CD4-positive, alpha-beta T cell treated with Interleukin-4 for 1 hour (primary cell): Measurements from ENCODE around the gene JAK1.

Experiments used
- DNase-seq, 2 donors: peaks; one replicate each; pipeline ENCODE4 v3.0.0-alpha.2; 2020 to 2022

JAK1 gene

DNA sequence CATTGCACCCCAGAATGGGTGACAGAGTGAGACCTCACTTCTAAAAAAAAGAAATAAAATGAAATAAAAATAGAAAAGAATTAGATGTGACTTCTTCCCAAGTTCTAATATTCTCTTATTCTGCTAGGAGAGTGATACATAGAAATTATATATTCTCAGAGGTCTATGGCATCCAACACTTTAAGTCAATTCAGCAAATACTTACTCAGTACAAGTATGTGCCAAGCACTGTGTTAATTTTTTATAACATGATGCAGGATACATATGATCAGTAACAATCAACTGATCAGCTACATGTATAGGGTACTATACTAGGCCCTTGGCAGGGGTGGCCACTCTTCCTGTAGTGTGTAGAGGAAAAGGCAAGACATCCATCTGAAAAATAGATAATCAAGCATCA lies 13.0 kb upstream of the JAK1 start:
- no peak for DNase-seq

DNA sequence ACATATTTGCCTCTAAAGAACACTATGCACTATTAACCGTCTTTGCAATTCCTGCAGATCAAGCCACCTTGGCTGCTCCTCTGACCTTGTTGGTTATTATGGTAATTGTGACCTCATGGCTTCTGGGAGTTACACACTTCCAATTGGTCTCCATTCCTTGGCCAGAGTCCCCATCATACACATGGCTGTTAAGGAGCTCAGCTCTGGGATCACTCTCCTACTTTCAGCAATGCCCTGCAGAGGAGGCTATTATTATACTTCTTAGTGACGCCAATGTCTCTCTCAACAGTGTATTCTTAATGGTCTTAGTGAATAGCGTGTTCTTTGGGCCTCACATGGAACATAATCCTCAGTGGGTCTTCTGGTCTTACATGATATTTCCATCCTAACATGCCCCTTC lies 10.0 kb upstream of the JAK1 start:
- DNase-seq = no peak

GRCh38 chr1:64975740-64976139 lies 9.4 kb upstream of the JAK1 start:
- DNase-seq = no peak

DNA sequence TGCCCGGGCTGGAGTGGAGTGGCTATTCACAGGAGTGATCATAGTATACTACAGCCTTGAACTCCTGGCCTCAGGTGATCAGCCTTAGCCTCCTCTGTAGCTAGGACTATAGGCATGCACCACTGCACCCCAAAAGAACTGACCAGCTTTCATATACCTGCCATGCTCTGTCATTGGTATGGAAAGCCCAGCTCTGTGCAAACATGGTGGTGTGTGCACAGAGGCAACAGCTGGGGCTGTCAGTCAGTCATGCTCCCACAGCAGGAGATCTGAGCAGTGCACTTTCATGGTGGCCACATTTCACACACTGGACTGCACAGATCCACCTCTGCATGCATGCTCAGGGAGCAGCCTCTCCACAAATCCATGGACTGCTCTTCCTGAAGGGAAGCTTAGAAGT lies 8.8 kb upstream of the JAK1 start:
- no peak for DNase-seq

DNA sequence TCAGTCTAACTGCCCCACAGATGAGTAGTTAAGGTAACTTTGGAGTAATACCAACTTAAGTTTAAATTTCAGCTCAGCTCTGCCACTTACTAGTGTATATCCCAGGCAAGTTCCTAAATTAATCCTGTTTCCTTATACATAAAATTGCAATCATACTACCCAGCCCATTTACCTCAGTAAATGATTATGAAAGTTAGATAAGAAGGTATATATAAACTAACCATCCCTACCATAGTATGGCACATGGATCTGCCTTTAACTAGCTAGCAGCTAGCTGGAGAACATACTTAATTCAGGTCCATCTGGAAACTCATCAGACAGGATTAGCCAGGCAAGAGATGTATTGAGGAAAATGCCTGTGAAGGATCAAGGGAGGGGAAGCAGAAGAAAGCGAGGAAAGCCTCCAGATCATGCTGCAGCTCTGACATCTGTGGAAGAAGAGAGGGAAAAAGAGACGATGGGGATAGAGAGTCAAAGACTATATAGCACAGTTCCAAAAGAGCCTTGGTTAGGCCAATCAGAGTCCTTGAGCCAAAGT lies 8.0 kb upstream of the JAK1 start:
- no peak for DNase-seq

DNA sequence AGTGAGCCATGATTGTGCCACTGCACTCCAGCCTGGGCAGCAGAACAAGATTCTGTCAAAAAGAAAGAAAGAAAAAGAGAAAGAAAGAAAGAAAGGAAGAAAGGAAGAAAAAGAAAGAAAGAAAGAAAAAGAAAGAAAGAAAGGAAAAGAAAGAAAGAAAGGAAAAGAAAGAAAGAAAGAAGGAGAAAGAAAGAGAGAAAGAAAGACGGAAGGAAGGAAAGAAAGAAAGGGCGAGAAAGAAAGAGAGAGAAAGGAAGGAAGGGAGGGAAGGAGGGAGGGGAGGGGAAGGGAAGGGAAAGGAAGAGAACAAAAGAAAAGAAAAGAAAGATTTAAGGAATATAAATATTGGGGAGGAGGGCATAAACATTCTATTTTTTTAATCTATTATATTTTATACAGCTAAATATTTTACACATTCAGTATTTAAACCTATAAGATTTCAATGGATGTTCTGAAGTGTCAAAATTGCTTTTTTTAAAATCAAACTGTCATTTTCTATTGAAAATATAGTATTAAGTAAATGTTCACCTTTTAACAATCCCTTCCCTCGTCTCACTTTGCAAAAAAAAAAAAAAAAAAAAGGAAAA lies 6.8 kb upstream of the JAK1 start:
- DNase-seq = no peak

DNA sequence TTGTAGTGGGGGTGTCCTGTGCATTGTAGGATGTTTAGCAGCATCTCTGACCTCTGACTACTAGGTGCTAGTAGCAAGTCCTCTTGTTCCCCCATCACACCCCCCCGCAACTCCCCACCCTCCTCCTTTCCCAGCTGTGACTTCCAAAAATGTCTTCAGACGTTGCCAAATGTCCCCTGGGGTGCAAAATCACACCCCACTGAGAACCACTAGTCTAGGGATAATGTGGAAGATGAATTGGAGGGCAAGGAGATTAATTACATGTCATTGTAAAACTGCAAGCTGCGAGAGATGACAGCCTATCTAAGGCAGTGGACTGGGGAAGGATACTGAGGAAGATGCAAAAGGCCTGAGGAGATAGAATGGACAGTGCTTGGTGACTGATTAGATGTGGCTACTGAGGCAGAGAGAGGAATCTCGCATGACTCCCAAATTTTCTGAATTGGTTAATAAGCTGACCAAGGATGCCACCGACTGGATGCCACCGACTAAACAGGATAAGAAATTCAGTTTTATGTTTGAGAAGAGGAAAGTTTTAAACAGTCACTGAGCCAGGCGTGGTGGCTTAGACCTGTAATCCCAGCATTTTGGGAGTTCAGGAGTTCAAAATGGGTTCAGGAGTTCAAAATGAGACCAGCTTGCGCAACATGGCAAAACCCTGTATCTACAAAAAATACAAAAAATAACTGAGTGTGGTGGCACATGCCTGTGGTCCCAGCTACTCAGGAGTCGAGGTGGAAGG lies 3.1 kb upstream of the JAK1 start:
- no peak for DNase-seq

DNA sequence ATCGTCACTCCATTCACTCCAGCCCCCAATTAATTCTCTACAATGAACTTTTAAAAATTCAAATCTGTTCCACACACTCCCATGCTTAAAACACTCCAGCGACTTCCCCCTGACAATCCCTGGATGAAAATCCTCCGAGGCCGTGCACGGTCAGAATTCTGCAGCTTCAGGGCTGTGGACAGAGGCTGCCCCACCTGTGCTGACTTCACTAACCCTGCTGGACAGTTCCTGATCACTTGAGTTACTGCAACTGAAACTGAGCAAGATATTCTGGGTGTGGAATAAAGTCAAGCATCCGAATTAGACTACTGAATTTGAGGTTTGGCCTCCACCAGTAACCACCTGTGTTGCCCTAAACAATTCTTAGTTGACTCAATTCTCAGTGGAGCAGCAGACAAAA lies 1.0 kb upstream of the JAK1 start:
- DNase-seq = no peak

DNA sequence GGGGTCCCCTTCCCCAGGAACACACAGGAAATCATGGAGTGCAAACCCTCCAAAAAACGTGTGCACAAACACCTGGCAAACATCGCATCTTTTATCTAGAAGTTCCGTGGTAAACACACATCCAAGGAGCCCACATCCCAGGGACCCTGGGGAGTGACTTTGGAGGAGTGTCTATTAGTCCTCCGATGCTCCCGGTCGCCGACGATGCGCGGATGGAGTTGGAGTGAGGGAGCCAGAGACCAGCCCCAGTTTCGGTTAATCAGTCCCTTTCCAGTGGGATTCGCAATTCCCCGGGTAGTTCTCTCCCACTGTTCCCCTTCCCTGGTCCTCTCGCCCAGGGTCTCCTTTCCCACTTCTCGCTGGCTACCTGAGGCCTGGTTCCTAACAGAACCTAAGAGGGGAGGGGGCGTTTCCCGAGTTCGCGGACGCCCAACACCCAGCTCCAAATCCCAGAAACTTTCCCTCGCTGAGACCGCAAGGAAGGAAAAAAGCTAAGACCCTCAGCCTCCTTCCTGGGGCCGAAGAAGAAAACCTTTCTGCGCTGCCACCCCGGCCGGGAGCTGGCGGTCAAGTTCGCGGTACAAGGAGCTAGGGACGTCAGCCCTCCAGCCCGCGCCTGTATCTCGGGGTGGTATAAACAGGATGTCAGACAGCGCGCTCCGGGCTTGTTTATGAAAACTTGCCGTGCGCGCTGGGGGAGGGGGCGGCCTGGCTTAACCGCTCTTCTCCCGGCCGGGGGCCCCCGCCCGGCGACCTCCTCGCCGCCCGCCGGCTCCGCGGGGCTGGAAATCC lies 787 bp downstream of the JAK1 start:
- peak; percentile 80 to 82 for DNase-seq

DNA sequence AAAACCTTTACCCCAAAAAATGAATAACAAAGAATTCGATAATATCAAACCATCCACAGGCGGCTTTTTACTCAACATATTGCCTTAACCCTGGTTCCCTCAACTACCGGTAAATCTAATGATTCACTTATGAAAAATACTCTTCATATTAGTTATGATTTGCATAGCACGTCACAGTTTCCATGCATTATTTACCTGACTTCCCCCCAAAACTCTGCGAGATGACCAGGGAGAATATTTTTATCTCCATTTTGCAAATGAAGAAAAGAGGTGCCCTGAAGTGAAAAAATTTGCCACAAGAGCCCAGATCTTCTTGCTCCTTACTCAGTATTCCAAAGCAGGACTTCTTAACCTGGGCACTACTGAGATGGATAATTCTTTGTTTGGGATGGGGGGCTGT lies 2.9 kb downstream of the JAK1 start:
- DNase-seq = no peak

- DNase-seq = peak; percentile 41 to 48
Measured at GRCh38 chr1:64962441-64962840, 3.9 kb downstream of the JAK1 start.

GRCh38 chr1:64961923-64962322 lies 4.4 kb downstream of the JAK1 start:
- DNase-seq = no peak

DNA sequence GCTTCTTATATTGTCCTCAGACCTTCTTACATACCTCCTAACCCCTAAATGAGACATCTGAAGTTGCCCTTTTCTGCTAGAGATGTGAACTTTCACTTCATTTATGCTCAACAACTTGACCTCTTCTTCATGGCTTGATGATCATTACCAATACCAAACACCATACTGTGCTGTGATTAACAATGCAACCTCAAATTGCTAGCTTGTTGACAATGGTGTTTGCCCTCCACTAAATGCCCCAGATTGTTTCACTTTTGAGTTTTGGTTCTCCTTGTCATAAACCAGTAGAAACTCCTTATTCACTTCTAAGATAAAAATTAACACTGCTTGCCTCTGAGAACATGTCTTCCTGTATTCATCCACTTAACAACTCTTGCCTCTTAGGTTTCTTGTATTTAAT lies 5.6 kb downstream of the JAK1 start:
- no peak for DNase-seq

GRCh38 chr1:64959986-64960385 lies 6.4 kb downstream of the JAK1 start:
- no peak for DNase-seq

- DNase-seq = peak; percentile 28 to 36
Measured at GRCh38 chr1:64956733-64957441, 9.5 kb downstream of the JAK1 start.

DNA sequence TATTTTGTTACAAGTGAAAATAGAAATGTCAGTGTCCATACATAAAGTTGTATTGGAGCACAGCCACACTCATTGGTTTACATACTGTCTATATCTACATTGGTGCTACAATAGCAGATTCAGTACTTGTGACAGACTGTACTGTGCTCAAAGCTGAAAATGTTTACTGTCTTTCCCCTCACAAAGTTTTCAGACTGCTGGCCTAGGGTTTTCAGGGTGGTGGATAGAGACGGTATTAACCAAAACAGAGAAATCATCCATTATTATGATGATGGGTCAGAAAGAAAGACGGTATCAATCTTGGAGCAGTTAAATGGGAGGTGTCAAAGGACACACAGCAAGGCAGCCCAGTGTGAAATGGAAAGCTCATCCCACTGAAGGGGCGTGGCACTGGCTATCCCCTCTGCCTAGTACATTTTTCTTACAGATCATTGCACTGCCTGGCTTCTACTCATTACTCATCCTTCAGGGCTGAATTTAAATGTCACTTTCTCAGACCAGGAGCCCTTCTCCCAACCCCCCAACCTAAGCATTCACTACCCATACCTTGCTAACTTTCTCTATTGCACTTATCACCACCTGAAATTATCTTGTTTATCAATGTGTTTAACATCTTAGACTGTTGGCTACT lies 10.2 kb downstream of the JAK1 start:
- DNase-seq = no peak

DNA sequence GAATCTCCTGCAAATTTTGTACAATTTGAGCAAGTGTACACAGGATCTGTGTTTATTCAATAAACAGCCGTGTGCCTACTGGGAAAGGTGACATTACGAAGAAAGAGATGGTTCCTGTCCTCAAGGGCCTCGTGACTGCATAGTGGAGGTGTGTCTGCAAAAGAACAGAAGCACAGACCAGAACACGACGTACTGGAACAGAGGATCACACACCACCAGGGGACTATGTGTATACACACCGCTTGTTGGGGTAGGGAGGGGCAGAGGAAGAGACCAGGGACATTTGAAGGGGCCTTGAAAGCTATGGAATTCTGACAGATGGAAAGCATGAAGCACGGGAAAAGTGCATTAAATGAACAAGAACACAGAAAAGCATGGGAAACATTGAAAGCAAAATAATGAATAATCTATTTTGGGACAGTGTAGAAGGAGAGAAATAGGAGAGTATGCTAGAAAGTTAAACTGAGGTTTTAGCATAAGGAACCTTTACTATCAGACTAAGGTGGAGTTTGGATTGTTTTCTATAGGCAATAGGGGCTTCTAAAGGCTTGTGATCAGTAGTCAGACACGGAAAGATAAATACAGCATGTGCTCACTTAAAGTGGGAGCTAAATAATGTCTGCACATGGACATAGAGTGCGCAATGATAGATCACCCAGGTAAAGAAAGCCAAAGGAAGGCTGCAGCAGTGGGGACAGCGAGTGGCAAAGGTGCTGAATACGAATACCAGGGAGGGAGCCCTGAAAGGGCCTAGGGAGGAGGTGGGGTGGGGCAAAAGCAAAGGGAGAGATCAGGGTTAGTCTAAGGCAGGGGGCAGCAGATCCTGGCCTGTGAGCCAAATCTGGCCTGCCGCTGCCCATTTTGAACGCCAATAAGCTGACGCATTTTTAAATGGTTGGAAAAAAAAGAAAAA lies 11.0 kb downstream of the JAK1 start:
- DNase-seq = no peak

- no peak for DNase-seq
Measured at GRCh38 chr1:64953241-64953640, 13.1 kb downstream of the JAK1 start.

DNA sequence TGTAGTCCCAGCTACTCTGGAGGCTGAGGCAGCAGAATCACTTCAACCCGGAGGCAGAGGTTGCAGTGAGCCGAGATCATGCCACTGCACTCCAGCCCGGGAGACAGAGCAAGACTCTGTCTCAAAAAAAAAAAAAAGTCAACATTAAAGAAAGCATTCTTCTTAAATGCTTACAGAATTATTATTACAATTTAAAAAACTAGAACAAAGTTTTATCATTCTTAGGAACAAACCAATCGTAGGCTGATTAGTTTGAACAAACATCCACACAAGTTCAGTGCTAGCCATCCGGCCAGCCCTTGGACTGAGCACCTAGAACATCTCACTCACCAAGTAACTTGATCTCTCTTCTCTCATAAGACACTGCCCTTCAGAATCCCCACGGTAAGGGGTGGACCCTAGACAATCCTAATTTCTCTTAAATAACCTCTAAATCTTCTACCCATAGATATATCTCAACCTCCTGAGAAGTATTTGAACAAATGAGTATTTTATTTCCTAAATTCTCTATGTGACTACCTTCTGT lies 16.0 kb downstream of the JAK1 start:
- no peak for DNase-seq

GRCh38 chr1:64948905-64949833 lies 17.2 kb downstream of the JAK1 start:
- DNase-seq = no peak
